H7 (cell line): ENCODE data around the gene SH2D2A. TPM values are rescaled to one million over a fixed set of nuclear protein-coding genes. Genes with fewer than 3 reads are reported as not detected.

Experiments used
- DNase-seq: peaks from one replicate; pipeline ENCODE4 v3.0.0; 2012
- H3K27me3 ChIP-seq: 2 replicates; pipeline ENCODE4 v1.6.0; 2011; ENCODE audit warnings: mild to moderate bottlenecking, low read length; ENCODE audit not compliant: control insufficient read depth, insufficient read depth
- H3K36me3 ChIP-seq: replicated peaks from 2 replicates; pipeline ENCODE4 v1.5.1; 2011; ENCODE audit warnings: low read length; ENCODE audit not compliant: control insufficient read depth, insufficient read depth
- H3K4me3 ChIP-seq: 2 replicates; pipeline ENCODE4 v1.5.1; 2011; ENCODE audit warnings: low read depth, mild to moderate bottlenecking, control low read depth, low read length, moderate library complexity; ENCODE audit not compliant: insufficient read depth
- total RNA-seq: library from RNA; depleted of rRNA; stranded (reverse); fragments of >200 nt; shearing (Covaris generic); gene quantifications from 2 replicates; pipeline ENCODE4 v1.2.3, GENCODE V29; 2014

Gene SH2D2A
- total RNA-seq, 1 experiment from 2014 or later: 8.4 TPM

GRCh38 chr1:156794506-156795373 is 21.9 kb downstream of the SH2D2A start:
- no peak overlapping the region for H3K4me3 ChIP-seq
- peaks cover 43% of the 10 kb centered on the region for H3K36me3 ChIP-seq
- DNase-seq: no peak
- H3K27me3 ChIP-seq: no peaks in the 10 kb centered on the region

- Histone ChIP-seq H3K36me3 (peaks cover 34% of the 10 kb centered on the region), H3K27me3 (no peaks in the 10 kb centered on the region), H3K4me3 (no peak overlapping the region)
- no peak for DNase-seq
Measured at GRCh38 chr1:156789621-156790318, 26.9 kb downstream of the SH2D2A start.

- Histone ChIP-seq H3K36me3 (peaks cover 28% of the 10 kb centered on the region), H3K4me3 (no peak overlapping the region), H3K27me3 (no peaks in the 10 kb centered on the region)
- no peak for DNase-seq
Measured at GRCh38 chr1:156788136-156788535, 28.5 kb downstream of the SH2D2A start.

GRCh38 chr1:156786640-156787039 is 30.0 kb downstream of the SH2D2A start:
- Histone ChIP-seq H3K27me3 (no peaks in the 10 kb centered on the region), H3K4me3 (no peak overlapping the region), H3K36me3 (peaks cover 29% of the 10 kb centered on the region)
- no peak for DNase-seq

- no peak overlapping the region for H3K4me3 ChIP-seq
- no peak for DNase-seq
- no peaks in the 10 kb centered on the region for H3K27me3 ChIP-seq
- peaks cover 24% of the 10 kb centered on the region for H3K36me3 ChIP-seq
Measured at GRCh38 chr1:156785458-156785857, 31.2 kb downstream of the SH2D2A start.

GRCh38 chr1:156781585-156782186 is 35.0 kb downstream of the SH2D2A start:
- no peaks in the 10 kb centered on the region for H3K27me3 ChIP-seq
- no peak overlapping the region for H3K4me3 ChIP-seq
- peaks cover 19% of the 10 kb centered on the region for H3K36me3 ChIP-seq
- DNase-seq: no peak

GRCh38 chr1:156777573-156777972 is 39.1 kb downstream of the SH2D2A start:
- H3K27me3 ChIP-seq: no peaks in the 10 kb centered on the region
- no peak overlapping the region for H3K4me3 ChIP-seq
- H3K36me3 ChIP-seq: peaks cover 6% of the 10 kb centered on the region
- no peak for DNase-seq

GRCh38 chr1:156776942-156777341 is 39.7 kb downstream of the SH2D2A start:
- H3K36me3 ChIP-seq: peaks cover 2% of the 10 kb centered on the region
- H3K27me3 ChIP-seq: no peaks in the 10 kb centered on the region
- no peak for DNase-seq
- no peak overlapping the region for H3K4me3 ChIP-seq

- peaks cover 7% of the 10 kb centered on the region for H3K36me3 ChIP-seq
- no peak overlapping the region for H3K4me3 ChIP-seq
- no peaks in the 10 kb centered on the region for H3K27me3 ChIP-seq
- no peak for DNase-seq
Measured at GRCh38 chr1:156775799-156776198, 40.8 kb downstream of the SH2D2A start.

- peaks cover 9% of the 10 kb centered on the region for H3K36me3 ChIP-seq
- H3K27me3 ChIP-seq: no peaks in the 10 kb centered on the region
- no peak for DNase-seq
- no peak overlapping the region for H3K4me3 ChIP-seq
Measured at GRCh38 chr1:156773607-156774006, 43.0 kb downstream of the SH2D2A start.

- Histone ChIP-seq H3K4me3 (no peak overlapping the region), H3K27me3 (no peaks in the 10 kb centered on the region)
Measured at GRCh38 chr1:156772728-156773497, 43.7 kb downstream of the SH2D2A start.

GRCh38 chr1:156772222-156772621 is 44.4 kb downstream of the SH2D2A start:
- Histone ChIP-seq H3K36me3 (peaks cover 9% of the 10 kb centered on the region), H3K27me3 (no peaks in the 10 kb centered on the region), H3K4me3 (no peak overlapping the region)
- no peak for DNase-seq

More at GRCh38 chr1:156772728-156773497, 43.7 kb downstream of the SH2D2A start:
- H3K36me3 ChIP-seq: peaks cover 9% of the 10 kb centered on the region
- DNase-seq: no peak

GRCh38 chr1:156768610-156769295 is 47.9 kb downstream of the SH2D2A start:
- Histone ChIP-seq H3K27me3 (no peaks in the 10 kb centered on the region), H3K36me3 (peaks cover 9% of the 10 kb centered on the region), H3K4me3 (peak overlapping the region; percentile 93)
- DNase-seq: no peak
